Gastrocnemius medialis (tissue), 4 donors: ENCODE measurements around the gene PGM2L1. TPM values are rescaled to one million over a fixed set of nuclear protein-coding genes. Genes with fewer than 3 reads are reported as not detected.

Experiments
- ATAC-seq, 2 donors: fragments of 150-250 bp; one replicate each; pipeline ENCODE4 v1.9.1; 2016
- DNase-seq, 2 donors: peaks; one replicate each; pipeline ENCODE4 v3.0.0-alpha.2; 2019
- H3K27ac ChIP-seq, 4 donors: fragments of 200-600 bp; sonication (generic); 1 replicate in 1 of 4; 2 replicates in 3 of 4; pipeline ENCODE4 v1.5.1; 2016 to 2018; ENCODE audit warnings: mild to moderate bottlenecking in 2 of 4, moderate library complexity in 1 of 4
- H3K27me3 ChIP-seq, 3 donors: fragments of 200-600 bp; sonication (generic) in 2 of 3; 1 replicate in 1 of 3; 2 replicates in 2 of 3; pipeline versions ENCODE4 v1.5.1 to v1.6.0; 2016 to 2019; ENCODE audit warnings: mild to moderate bottlenecking in 1 of 3, moderate library complexity in 1 of 3
- H3K36me3 ChIP-seq, 2 donors: fragments of 200-600 bp; sonication (generic) in 1 of 2; one replicate each; pipeline ENCODE4 v1.5.1; 2017 to 2018
- H3K4me1 ChIP-seq, 2 donors: fragments of 200-600 bp; sonication (generic) in 1 of 2; one replicate each; pipeline ENCODE4 v1.5.1; 2016 to 2017; ENCODE audit warnings: mild to moderate bottlenecking in 2 of 2
- H3K4me3 ChIP-seq, 4 donors: fragments of 200-600 bp; sonication (generic) in 3 of 4; 1 replicate in 1 of 4; 2 replicates in 3 of 4; pipeline ENCODE4 v1.5.1; 2016 to 2019; ENCODE audit warnings: mild to moderate bottlenecking in 2 of 4
- H3K9me3 ChIP-seq, 3 donors: fragments of 200-600 bp; sonication (generic) in 2 of 3; 1 replicate in 1 of 3; 2 replicates in 2 of 3; pipeline ENCODE4 v1.5.1; 2016 to 2019
- POLR2A ChIP-seq, 2 donors: fragments of 450-650 bp; IDR thresholded peaks; one replicate each; pipeline ENCODE4 v1.6.1; 2017; ENCODE audit warnings: antibody characterized with exemption in 2 of 2, mild to moderate bottlenecking in 2 of 2, moderate library complexity in 2 of 2
- in situ Hi-C, 4 donors: fragments of 200-750 bp; cut with MboI; loops; one replicate each; pipeline versions ENCODE4 v1.15.0 to v1.8.0; 2017; ENCODE audit warnings: low sequenced_read_pairs in 4 of 4
- intact Hi-C: fragments of 100-400 bp; cut with DNase I; formaldehyde crosslinking; loops from one replicate; pipeline ENCODE4 v1.15.1; 2023; ENCODE audit warnings: low total_unique reads
- total RNA-seq, 4 donors: library from RNA; depleted of rRNA; stranded (reverse); fragments of >200 nt; gene quantifications; one replicate each; pipeline versions ENCODE4 v1.1.0 to v1.2.3, GENCODE V29; 2016
- TF ChIP-seq, protein P1 (sequence below), 5 experiments: fragments of 450-650 bp in 3 of 5; fragments of 200-600 bp in 2 of 5; sonication (generic) in 2 of 5; IDR thresholded peaks in 4 of 5; conservative IDR thresholded peaks in 1 of 5; 1 replicate in 4 of 5; 2 replicates in 1 of 5; pipeline ENCODE4 v1.5.1; 2016 to 2019; ENCODE audit warnings: antibody characterized with exemption in 5 of 5, mild to moderate bottlenecking in 3 of 5, moderate library complexity in 3 of 5

The PGM2L1 gene
- total RNA-seq, 4 donors from 2014 or later, result 3.7 to 9.7 (median 7.9) TPM

GRCh38 chr11:74297484-74297883 is 100.7 kb downstream of the PGM2L1 start:
- in situ Hi-C loops, result no loop called here
- ATAC-seq (no peak), DNase-seq (no peak)
- H3K4me1 ChIP-seq, result no peaks in the 10 kb centered on the region
- intact Hi-C loops, result no loop called here
- no peak overlapping the region for H3K4me3 ChIP-seq
- no peak for TF ChIP-seq POLR2A (IDR thresholded peaks at IDR 0.05)
- TF ChIP-seq, protein P1, sequence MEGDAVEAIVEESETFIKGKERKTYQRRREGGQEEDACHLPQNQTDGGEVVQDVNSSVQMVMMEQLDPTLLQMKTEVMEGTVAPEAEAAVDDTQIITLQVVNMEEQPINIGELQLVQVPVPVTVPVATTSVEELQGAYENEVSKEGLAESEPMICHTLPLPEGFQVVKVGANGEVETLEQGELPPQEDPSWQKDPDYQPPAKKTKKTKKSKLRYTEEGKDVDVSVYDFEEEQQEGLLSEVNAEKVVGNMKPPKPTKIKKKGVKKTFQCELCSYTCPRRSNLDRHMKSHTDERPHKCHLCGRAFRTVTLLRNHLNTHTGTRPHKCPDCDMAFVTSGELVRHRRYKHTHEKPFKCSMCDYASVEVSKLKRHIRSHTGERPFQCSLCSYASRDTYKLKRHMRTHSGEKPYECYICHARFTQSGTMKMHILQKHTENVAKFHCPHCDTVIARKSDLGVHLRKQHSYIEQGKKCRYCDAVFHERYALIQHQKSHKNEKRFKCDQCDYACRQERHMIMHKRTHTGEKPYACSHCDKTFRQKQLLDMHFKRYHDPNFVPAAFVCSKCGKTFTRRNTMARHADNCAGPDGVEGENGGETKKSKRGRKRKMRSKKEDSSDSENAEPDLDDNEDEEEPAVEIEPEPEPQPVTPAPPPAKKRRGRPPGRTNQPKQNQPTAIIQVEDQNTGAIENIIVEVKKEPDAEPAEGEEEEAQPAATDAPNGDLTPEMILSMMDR (IDR thresholded peaks at IDR 0.05 in 4 of 5, conservative IDR thresholded peaks at IDR 0.05 in 1 of 5), result no peak
- no peaks in the 10 kb centered on the region for H3K9me3 ChIP-seq
- no peak overlapping the region for H3K27ac ChIP-seq
- H3K36me3 ChIP-seq, result no peaks in the 10 kb centered on the region
- no peaks in the 10 kb centered on the region for H3K27me3 ChIP-seq

- H3K9me3 ChIP-seq, result no peaks in the 10 kb centered on the region
- in situ Hi-C loops, result no loop called here
- ATAC-seq (no peak), DNase-seq (no peak)
- no peak for TF ChIP-seq POLR2A (IDR thresholded peaks at IDR 0.05)
- TF ChIP-seq, protein P1 (IDR thresholded peaks at IDR 0.05 in 4 of 5, conservative IDR thresholded peaks at IDR 0.05 in 1 of 5), result no peak
- H3K27ac ChIP-seq, result no peak overlapping the region
- H3K4me3 ChIP-seq, result no peak overlapping the region
- intact Hi-C loops, result no loop called here
- no peaks in the 10 kb centered on the region for H3K36me3 ChIP-seq
- H3K27me3 ChIP-seq, result no peaks in the 10 kb centered on the region
- no peaks in the 10 kb centered on the region for H3K4me1 ChIP-seq
Measured at GRCh38 chr11:74288911-74289310, 109.3 kb downstream of the PGM2L1 start.

DNA sequence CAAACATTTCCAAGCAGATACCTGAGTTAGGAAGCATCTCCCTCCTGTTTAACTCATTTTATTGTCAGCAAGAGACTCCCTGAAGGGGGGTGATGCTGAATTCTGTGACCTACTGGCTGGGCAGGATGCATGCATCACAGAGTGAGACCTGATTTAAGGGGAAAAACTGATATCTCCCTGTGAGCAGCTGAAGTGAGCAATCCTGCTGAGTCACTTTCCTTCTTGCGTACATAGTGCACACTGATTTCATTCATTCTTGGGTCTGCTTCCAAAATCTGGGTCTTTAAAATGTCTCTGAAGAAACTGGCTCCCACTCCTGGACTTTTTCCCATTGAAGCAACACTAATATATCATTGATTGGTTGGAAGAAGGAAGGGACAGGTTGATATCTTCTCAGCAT is 110.1 kb downstream of the PGM2L1 start:
- intact Hi-C loops, result no loop called here
- TF ChIP-seq, protein P1 (IDR thresholded peaks at IDR 0.05 in 4 of 5, conservative IDR thresholded peaks at IDR 0.05 in 1 of 5), result no peak
- TF ChIP-seq POLR2A (IDR thresholded peaks at IDR 0.05), result no peak
- in situ Hi-C loops, result no loop called here

DNA sequence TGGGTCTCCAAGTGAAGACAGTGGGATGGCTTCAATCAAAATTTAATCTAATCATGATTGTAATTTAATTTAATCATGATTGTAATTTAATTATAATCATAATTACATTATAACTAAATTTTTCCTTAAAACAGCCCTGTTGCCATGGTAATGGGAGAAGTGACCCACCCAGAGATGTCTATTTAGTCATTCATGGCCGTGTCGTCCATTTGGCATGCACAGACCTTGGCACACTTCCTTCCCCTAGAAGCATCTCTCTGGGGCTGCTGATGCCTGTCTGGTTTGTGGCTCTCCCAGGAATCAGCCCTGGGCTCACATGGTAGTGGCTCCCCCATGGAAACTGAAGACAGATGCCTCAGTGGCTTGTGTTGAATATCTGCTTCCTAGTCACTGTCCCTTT is 113.8 kb downstream of the PGM2L1 start:
- no peaks in the 10 kb centered on the region for H3K9me3 ChIP-seq
- no peak overlapping the region for H3K27ac ChIP-seq
- H3K4me3 ChIP-seq, result no peak overlapping the region
- DNase-seq (no peak), ATAC-seq (no peak)
- intact Hi-C loops (no loop called here), in situ Hi-C loops (no loop called here)
- no peaks in the 10 kb centered on the region for H3K36me3 ChIP-seq
- no peaks in the 10 kb centered on the region for H3K4me1 ChIP-seq
- TF ChIP-seq, protein P1 (IDR thresholded peaks at IDR 0.05 in 4 of 5, conservative IDR thresholded peaks at IDR 0.05 in 1 of 5), result no peak
- no peak for TF ChIP-seq POLR2A (IDR thresholded peaks at IDR 0.05)
- no peaks in the 10 kb centered on the region for H3K27me3 ChIP-seq

More for the DNA sequence above, 110.1 kb downstream of the PGM2L1 start:
- no peaks in the 10 kb centered on the region for H3K36me3 ChIP-seq
- H3K4me1 ChIP-seq, result no peaks in the 10 kb centered on the region
- H3K27ac ChIP-seq, result no peak overlapping the region
- H3K27me3 ChIP-seq, result no peaks in the 10 kb centered on the region
- DNase-seq (no peak), ATAC-seq (no peak)
- H3K4me3 ChIP-seq, result no peak overlapping the region
- no peaks in the 10 kb centered on the region for H3K9me3 ChIP-seq

DNA sequence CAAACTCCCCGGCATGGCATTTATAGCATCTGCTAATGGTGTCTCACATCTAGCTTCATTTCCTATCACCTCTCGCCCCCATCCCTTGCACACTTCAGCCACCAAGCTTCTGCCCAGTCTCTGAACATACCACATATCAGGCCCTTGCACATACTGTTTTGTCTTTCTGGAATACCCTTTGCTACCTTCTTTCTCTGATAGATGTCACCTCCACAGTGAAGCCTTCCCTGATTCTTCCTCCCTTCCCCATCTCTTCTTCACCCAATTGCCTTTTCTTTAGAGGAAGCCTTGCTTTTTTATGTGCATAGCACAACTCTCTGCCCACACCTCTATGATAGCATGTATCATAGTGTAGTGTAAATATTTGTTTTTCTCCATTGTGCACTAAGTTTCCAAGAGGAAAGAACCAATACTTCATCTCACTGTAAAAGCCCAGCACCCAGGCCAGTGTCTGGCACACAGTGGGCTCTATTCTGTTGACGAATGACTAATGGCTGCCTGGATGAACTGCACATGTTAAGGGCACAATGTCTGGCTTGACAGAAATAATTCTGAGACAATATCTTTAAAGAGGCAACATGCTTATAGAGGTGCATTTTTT is 114.6 kb downstream of the PGM2L1 start:
- Histone ChIP-seq H3K4me1 (no peaks in the 10 kb centered on the region), H3K4me3 (no peak overlapping the region), H3K27me3 (no peaks in the 10 kb centered on the region), H3K36me3 (no peaks in the 10 kb centered on the region), H3K9me3 (no peaks in the 10 kb centered on the region), H3K27ac (no peak overlapping the region)
- TF ChIP-seq POLR2A (IDR thresholded peaks at IDR 0.05), result no peak
- TF ChIP-seq, protein P1 (IDR thresholded peaks at IDR 0.05 in 4 of 5, conservative IDR thresholded peaks at IDR 0.05 in 1 of 5), result no peak
- in situ Hi-C loops, result no loop called here
- DNase-seq (no peak), ATAC-seq (no peak)
- intact Hi-C loops, result no loop called here
